ENCODE data around the gene MRPS7.

- TF ChIP-seq CTCF (IDR thresholded peaks at IDR 0.05), result no peak
- TF ChIP-seq EP300 (IDR thresholded peaks at IDR 0.05), result no peak
- TF ChIP-seq POLR2A (IDR thresholded peaks at IDR 0.05), result no peak
- no peak for TF ChIP-seq POLR2AphosphoS5 (IDR thresholded peaks at IDR 0.05)
These were observed 12.5 kb downstream of the MRPS7 start for GRCh38 chr17:75273977-75274708.

Measured in stomach (tissue), 4 donors.